GM19025 (cell line): ENCODE data around the gene ZNF468.
"Not testable (repeated sequence)": the region's sequence is repeated elsewhere in the genome, so short reads cannot be mapped to it uniquely, and the experiment has no call there.

ENCODE experiments used
- ATAC-seq: cut with Tn5 transposase; IDR thresholded peaks from one replicate; pipeline ENCODE4 v1.9.1; 2021; ENCODE audit warnings: mild to moderate bottlenecking, low read depth, moderate library complexity; ENCODE audit not compliant: unreplicated experiment

The ZNF468 gene

GRCh38 chr19:52857378-52858191, at the start of gene ZNF468:
ZNF468 (minus strand) TSS chr19:52857619; CDS start chr19:52854272, 3,347 bp downstream.
- ATAC-seq = peak; percentile 99

GRCh38 chr19:52904052-52904780, 46.8 kb upstream of the ZNF468 start:
- ATAC-seq = not testable (repeated sequence)

GRCh38 chr19:52901842-52902241, 44.4 kb upstream of the ZNF468 start:
- no peak for ATAC-seq

GRCh38 chr19:52898596-52898995, 41.2 kb upstream of the ZNF468 start:
- ATAC-seq = not testable (repeated sequence)

GRCh38 chr19:52898101-52898500, 40.7 kb upstream of the ZNF468 start:
- ATAC-seq = no peak

GRCh38 chr19:52897138-52897935, 39.9 kb upstream of the ZNF468 start, which contains the start of gene ZNF320:
ZNF320 (minus strand) TSS chr19:52897635; CDS start chr19:52890255, 7,380 bp downstream.
- peak; percentile 98 for ATAC-seq

- ATAC-seq = no peak
These were observed 39.2 kb upstream of the ZNF468 start for GRCh38 chr19:52896431-52897137.

GRCh38 chr19:52891336-52891735, 33.9 kb upstream of the ZNF468 start:
- no peak for ATAC-seq

GRCh38 chr19:52889931-52890330, 32.5 kb upstream of the ZNF468 start:
- no peak for ATAC-seq

GRCh38 chr19:52889076-52889475, 31.7 kb upstream of the ZNF468 start:
- ATAC-seq = no peak

- ATAC-seq = no peak
These were observed 23.5 kb upstream of the ZNF468 start for GRCh38 chr19:52880895-52881389.

- ATAC-seq = not testable (repeated sequence)
These were observed 15.6 kb upstream of the ZNF468 start for GRCh38 chr19:52872996-52873395.

GRCh38 chr19:52871466-52871865, 14.0 kb upstream of the ZNF468 start:
- ATAC-seq = no peak

GRCh38 chr19:52868031-52868430, 10.6 kb upstream of the ZNF468 start:
- not testable (repeated sequence) for ATAC-seq

- not testable (repeated sequence) for ATAC-seq
These were observed 660 bp downstream of the ZNF468 start for GRCh38 chr19:52856540-52857377.

- not testable (repeated sequence) for ATAC-seq
These were observed 10.1 kb downstream of the ZNF468 start for GRCh38 chr19:52847352-52847751.

GRCh38 chr19:52840825-52841465, 16.5 kb downstream of the ZNF468 start:
- not testable (repeated sequence) for ATAC-seq

GRCh38 chr19:52834289-52834688, 23.1 kb downstream of the ZNF468 start:
- not testable (repeated sequence) for ATAC-seq
